Small intestine (tissue), 7 donors: ENCODE measurements around the gene CC2D2A. TPM values are rescaled to one million over a fixed set of nuclear protein-coding genes. Genes with fewer than 3 reads are reported as not detected.
"Not testable (repeated sequence)": the region's sequence is repeated elsewhere in the genome, so short reads cannot be mapped to it uniquely, and the experiment has no call there.

ENCODE experiments used
- DNase-seq, 2 donors: peaks; one replicate each; pipeline versions ENCODE4 v3.0.0 to v3.0.0-alpha.2; 2013
- FAIRE-seq: peaks from 2 replicates; lab custom pipeline; 2012; peaks lifted over from hg19 to GRCh38; lab: Jason Lieb, UNC
- H3K27ac ChIP-seq, 3 donors: one replicate each; pipeline ENCODE4 v1.5.1; 2013; ENCODE audit warnings: low read length in 2 of 3, mild to moderate bottlenecking in 2 of 3, control low read depth in 1 of 3, inconsistent platforms in 1 of 3, low read depth in 1 of 3, moderate library complexity in 1 of 3
- H3K27me3 ChIP-seq, 3 donors: one replicate each; pipeline ENCODE4 v1.6.1; 2013; ENCODE audit warnings: low read length in 3 of 3, inconsistent platforms in 1 of 3; ENCODE audit not compliant: control insufficient read depth in 3 of 3, insufficient read depth in 3 of 3
- H3K36me3 ChIP-seq, 3 donors: one replicate each; pipeline ENCODE4 v1.6.1; 2013; ENCODE audit warnings: low read length in 3 of 3, inconsistent platforms in 1 of 3, low read depth in 1 of 3, mild to moderate bottlenecking in 1 of 3, moderate library complexity in 1 of 3; ENCODE audit not compliant: control insufficient read depth in 3 of 3, insufficient read depth in 2 of 3
- H3K4me1 ChIP-seq, 3 donors: one replicate each; pipeline ENCODE4 v1.6.1; 2013; ENCODE audit warnings: low read length in 2 of 3, inconsistent platforms in 1 of 3, low read depth in 1 of 3, mild to moderate bottlenecking in 1 of 3, moderate library complexity in 1 of 3; ENCODE audit not compliant: control insufficient read depth in 3 of 3, insufficient read depth in 2 of 3
- H3K4me3 ChIP-seq, 3 donors: one replicate each; pipeline ENCODE4 v1.5.1; 2013; ENCODE audit warnings: low read length in 3 of 3, control low read depth in 1 of 3, inconsistent platforms in 1 of 3, low read depth in 1 of 3, mild to moderate bottlenecking in 1 of 3, moderate library complexity in 1 of 3
- H3K9me3 ChIP-seq, 2 donors: one replicate each; pipeline ENCODE4 v1.6.1; 2013; ENCODE audit warnings: low read depth in 1 of 2, low read length in 1 of 2; ENCODE audit not compliant: control insufficient read depth in 2 of 2, insufficient read depth in 1 of 2
- WGBS, 3 donors: extraction: QIAGEN DNeasy Blood & Tissue Kit; methylation state at CpG; one replicate each; pipeline ENCODE4 v1.1.7; 2013; 5-methylcytosine and 5-hydroxymethylcytosine counted together
- polyA plus RNA-seq, 4 donors: library from polyadenylated mRNA; stranded (reverse) in 3 of 4; unstranded in 1 of 4; fragments of 200-250 nt in 3 of 4; fragments of 120-200 nt in 1 of 4; gene quantifications; one replicate each; pipeline versions ENCODE4 v1.2.1 to v1.2.3, GENCODE V29; 2013
- donor health status: healthy with polysubstance abuse.
- donor health status: control.
- donor health status: control.
- donor health status: Bipolar disorder and iron deficiency.
- donor health status: healthy.

Gene CC2D2A
- polyA plus RNA-seq, 4 donors, result 1.6 to 13.6 (median 5.5) TPM

DNA sequence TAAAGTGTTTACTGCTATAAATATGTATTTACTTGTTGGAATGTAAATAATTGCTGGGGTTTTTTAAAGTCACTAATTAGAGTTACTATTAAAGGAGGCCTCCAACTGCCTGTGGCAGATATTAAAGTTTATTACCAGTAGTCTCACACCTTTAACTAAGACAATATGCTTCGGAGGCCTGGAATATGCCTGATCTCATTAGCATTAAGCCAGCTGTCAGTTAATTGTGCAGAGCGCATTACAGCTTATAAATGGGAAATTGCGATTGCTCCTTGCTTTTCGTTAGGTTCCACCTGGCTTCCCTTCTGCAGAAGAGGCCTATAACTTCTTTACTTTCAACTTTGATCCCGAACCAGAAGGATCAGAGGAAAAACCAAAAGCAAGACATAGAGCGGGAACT is 41.3 kb downstream of the CC2D2A start:
- Histone ChIP-seq H3K9me3 (no peaks in the 10 kb centered on the region), H3K4me1 (no peaks in the 10 kb centered on the region), H3K36me3 (peaks cover 0 to 2% (median 0%) of the 10 kb centered on the region in 3 donors), H3K27me3 (no peaks in the 10 kb centered on the region), H3K27ac (no peak overlapping the region), H3K4me3 (no peak overlapping the region)
- WGBS, 3 donors, result 88 to 95% (median 94%) methylated on average over 6 of the region's 6 CpGs
- FAIRE-seq (no peak), DNase-seq (no peak)

DNA sequence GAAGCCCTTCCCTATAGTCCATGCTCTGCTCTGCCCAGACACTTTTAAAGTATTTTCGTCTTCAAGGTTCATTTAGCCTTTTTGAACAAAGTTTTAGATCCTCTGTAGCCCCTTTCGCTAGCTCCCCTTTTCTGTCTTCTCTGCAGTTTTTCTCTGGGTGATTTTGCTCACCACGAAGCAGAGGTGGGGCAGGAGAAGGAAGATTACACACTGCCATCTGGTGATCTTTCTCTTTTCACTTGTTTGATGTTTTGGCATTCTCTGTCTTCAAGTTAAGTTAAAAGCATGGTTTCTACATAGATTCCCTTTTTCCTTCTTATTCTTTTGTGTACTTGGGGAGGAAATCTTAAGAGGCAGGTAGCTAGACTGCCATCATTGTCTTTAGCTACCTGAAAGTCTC is 43.9 kb downstream of the CC2D2A start:
- Histone ChIP-seq H3K4me1 (no peaks in the 10 kb centered on the region), H3K27ac (no peak overlapping the region), H3K36me3 (peaks cover 1 to 4% (median 2%) of the 10 kb centered on the region in 3 donors), H3K9me3 (peaks cover 0 to 4% of the 10 kb centered on the region in 2 donors), H3K4me3 (no peak overlapping the region), H3K27me3 (no peaks in the 10 kb centered on the region)
- DNase-seq (no peak), FAIRE-seq (no peak)
- 69 to 87% (median 86%) methylated on average over 3 of the region's 3 CpGs for WGBS, 3 donors

DNA sequence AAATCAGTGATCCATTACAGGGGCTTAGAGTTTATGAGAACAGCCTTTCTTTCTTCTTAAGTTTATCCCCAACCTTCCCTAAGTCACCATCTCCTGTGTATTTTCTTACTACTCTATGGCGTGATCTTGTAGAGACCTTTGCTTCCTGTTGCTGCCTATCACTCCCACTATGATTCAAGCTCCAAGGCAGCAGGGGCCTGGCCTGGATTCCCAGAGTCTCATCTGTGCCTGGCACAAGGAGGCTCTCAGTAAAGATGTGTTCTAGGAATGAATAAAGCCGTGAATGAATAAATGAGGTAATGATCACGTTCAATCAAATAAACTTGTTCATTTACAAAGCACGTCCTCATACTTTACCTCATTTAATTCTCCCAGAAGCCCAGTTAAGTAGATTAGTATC is 45.4 kb downstream of the CC2D2A start:
- 87 to 88% (median 88%) methylated on average over 4 of the region's 4 CpGs for whole genome bisulfite sequencing, 3 donors
- Histone ChIP-seq H3K9me3 (peaks cover 0 to 7% of the 10 kb centered on the region in 2 donors), H3K27ac (no peak overlapping the region), H3K4me1 (no peaks in the 10 kb centered on the region), H3K36me3 (peaks cover 0 to 7% (median 1%) of the 10 kb centered on the region in 3 donors), H3K4me3 (no peak overlapping the region), H3K27me3 (no peaks in the 10 kb centered on the region)
- no peak for FAIRE-seq
- peak in 1 of 2 donors; percentile 6 for DNase-seq

DNA sequence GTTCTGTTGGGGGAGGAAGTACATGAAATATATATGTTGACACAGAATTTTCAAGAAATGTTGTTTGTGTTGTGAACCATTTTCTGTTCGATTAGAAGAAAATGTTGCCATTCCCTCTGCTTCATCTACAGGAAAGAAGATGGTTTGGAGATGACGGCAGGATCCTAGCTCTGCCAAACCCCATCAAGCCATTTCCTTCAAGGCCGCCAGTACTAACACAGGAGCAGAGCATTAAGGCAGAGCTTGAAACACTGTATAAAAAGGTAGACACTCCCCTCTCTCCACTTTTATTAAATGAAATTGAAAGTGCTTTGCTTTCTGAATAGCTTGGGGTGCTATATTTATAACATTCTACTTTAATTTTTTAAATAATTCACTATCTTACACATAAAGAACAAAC is 46.8 kb downstream of the CC2D2A start:
- H3K36me3 ChIP-seq, result peaks cover 0 to 8% (median 1%) of the 10 kb centered on the region in 3 donors
- FAIRE-seq, result no peak
- no peaks in the 10 kb centered on the region for H3K4me1 ChIP-seq
- WGBS, 3 donors, result 87 to 98% (median 94%) methylated on average over 3 of the region's 3 CpGs
- H3K9me3 ChIP-seq, result peaks cover 0 to 7% of the 10 kb centered on the region in 2 donors
- H3K27me3 ChIP-seq, result no peaks in the 10 kb centered on the region
- H3K27ac ChIP-seq, result no peak overlapping the region
- no peak for DNase-seq
- H3K4me3 ChIP-seq, result no peak overlapping the region

DNA sequence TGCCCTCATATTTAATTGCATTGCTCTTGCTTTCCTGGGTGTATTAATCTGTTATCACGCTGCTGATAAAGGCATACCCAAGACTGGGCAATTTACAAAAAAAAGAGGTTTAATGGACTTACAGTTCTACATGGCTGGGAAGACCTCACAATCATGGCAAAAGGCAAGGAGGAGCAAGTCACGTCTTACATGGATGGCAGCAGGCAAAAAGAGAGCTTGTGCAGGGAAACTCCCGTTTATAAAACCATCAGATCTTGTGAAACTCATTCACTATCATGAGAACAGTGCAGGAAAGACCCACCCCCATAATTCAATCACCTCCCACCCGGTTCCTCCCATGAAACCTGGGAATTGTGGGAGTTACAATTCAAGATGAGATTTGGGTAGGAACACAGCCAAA is 48.0 kb downstream of the CC2D2A start:
- H3K27me3 ChIP-seq, DNase-seq, H3K9me3 ChIP-seq, FAIRE-seq, H3K27ac ChIP-seq, H3K4me1 ChIP-seq, H3K4me3 ChIP-seq, H3K36me3 ChIP-seq: not testable (repeated sequence)
- WGBS, 3 donors, result 90 to 92% (median 90%) methylated on average over 4 of the region's 4 CpGs

DNA sequence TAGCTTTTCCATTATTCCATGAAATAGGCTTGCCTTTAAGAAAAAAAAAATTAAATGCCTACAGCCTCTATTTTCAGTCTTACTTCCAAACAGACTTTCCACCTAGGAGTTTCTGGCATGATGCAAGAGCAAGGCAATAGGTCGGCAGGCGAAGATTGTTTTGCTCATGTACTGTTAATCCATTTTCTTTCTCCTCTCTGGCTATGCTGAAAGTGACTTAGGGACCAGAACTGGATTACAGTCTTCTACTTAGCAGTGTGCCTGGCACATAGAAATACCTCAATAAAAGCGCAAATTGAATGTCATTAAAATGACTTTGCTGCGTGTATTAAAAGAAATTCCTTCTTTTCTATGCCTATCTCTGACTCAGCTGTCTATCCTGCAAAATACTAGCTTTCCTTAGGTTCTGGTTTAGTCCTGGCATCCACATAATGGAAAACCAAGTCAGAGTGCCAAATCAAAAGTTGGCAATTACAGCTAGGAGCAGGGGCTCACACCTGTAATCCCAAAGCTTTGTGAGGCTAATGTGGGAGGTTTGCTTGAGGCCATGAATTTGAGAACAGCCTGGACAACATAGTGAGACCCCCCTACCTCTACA is 51.9 kb downstream of the CC2D2A start:
- peaks cover 0 to 8% (median 1%) of the 10 kb centered on the region in 3 donors for H3K36me3 ChIP-seq
- peaks cover 0 to 7% of the 10 kb centered on the region in 2 donors for H3K9me3 ChIP-seq
- DNase-seq, result no peak
- no peak overlapping the region for H3K4me3 ChIP-seq
- H3K4me1 ChIP-seq, result no peaks in the 10 kb centered on the region
- no peak for FAIRE-seq
- H3K27ac ChIP-seq, result no peak overlapping the region
- H3K27me3 ChIP-seq, result no peaks in the 10 kb centered on the region
- WGBS, 3 donors, result 93 to 99% (median 98%) methylated on average over 4 of the region's 4 CpGs

DNA sequence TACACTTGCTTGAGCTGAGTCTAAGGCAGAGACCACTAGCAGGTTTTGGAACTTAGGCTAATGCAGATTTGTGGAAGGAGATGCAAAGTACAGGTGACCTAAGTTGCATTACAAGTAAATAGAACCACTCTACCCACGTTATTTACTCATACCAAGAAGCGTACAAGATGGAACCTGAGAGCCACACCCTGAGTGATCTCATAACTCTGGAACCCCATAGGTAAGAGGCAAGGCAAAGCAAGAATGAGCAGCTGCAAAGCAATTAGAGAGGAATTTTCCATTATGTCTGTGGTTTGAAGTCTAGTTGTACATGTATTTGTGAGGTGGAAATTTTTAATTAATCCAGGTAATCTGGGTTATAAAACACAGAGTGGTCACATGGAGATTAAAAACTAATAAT is 55.4 kb downstream of the CC2D2A start:
- no peak overlapping the region for H3K27ac ChIP-seq
- no peaks in the 10 kb centered on the region for H3K9me3 ChIP-seq
- no peaks in the 10 kb centered on the region for H3K27me3 ChIP-seq
- no peak for FAIRE-seq
- no peak overlapping the region for H3K4me3 ChIP-seq
- H3K4me1 ChIP-seq, result no peaks in the 10 kb centered on the region
- 58 to 79% (median 75%) methylated on average over 2 of the region's 2 CpGs for WGBS, 3 donors
- H3K36me3 ChIP-seq, result peaks cover 0 to 2% (median 0%) of the 10 kb centered on the region in 3 donors
- DNase-seq, result peak in 1 of 2 donors; percentile 51

DNA sequence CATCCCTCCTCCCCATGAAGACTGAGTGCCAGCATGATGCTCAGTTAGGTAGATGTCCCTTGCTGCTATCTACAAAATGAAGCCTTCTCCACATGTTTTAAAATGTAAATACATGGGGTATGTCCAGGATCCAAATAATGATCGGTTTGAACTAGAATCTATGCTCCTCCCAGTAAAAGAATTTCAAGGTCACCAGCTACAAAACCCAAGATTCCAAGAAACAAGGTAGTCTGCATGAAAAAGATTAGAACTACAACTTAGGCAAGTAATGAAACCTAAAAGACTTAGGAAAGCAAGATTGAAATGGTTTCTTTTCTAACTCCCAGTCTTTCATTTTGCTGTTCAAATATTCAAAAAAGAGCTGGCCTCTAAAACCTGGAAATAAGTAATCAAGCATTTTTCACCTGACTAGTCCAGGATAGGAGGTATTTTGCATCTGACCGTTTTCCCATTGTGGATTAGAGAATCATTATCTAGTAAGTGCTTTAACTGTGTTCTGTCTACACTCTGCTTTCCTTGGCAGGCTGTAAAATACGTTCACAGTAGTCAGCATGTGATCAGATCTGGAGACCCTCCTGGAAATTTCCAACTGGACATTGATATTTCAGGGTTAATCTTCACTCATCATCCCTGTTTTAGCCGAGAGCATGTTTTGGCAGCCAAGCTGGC is 57.4 kb downstream of the CC2D2A start:
- Histone ChIP-seq H3K4me3 (no peak overlapping the region), H3K36me3 (peaks cover 0 to 2% (median 0%) of the 10 kb centered on the region in 3 donors), H3K9me3 (no peaks in the 10 kb centered on the region), H3K4me1 (no peaks in the 10 kb centered on the region), H3K27ac (no peak overlapping the region), H3K27me3 (no peaks in the 10 kb centered on the region)
- WGBS, 3 donors, result 84 to 87% (median 87%) methylated on average over 4 of the region's 4 CpGs
- DNase-seq, result no peak
- FAIRE-seq, result no peak
